GM08714 (cell line): ENCODE data around the gene PLEKHH1.

Experiments
- H3K4me3 ChIP-seq: fragments of 200-500 bp; sonication (Bioruptor generic); 2 replicates; pipeline ENCODE4 v1.5.1; 2014; ENCODE audit warnings: mild to moderate bottlenecking, low read length, inconsistent platforms
- ZNF274 ChIP-seq: IDR thresholded peaks from 2 replicates; pipeline ENCODE4 v1.6.1; 2012; ENCODE audit warnings: mild to moderate bottlenecking, low read depth, low read length

Gene PLEKHH1

GRCh38 chr14:67553547-67553946 lies 20.5 kb downstream of the PLEKHH1 start:
- no peak for TF ChIP-seq ZNF274
- no peak overlapping the region for H3K4me3 ChIP-seq

- no peak overlapping the region for H3K4me3 ChIP-seq
- TF ChIP-seq ZNF274, result no peak
Measured at GRCh38 chr14:67554341-67554740, 21.3 kb downstream of the PLEKHH1 start.

GRCh38 chr14:67555518-67556090 lies 22.5 kb downstream of the PLEKHH1 start:
- no peak overlapping the region for H3K4me3 ChIP-seq
- no peak for TF ChIP-seq ZNF274

- no peak overlapping the region for H3K4me3 ChIP-seq
- no peak for TF ChIP-seq ZNF274
Measured at GRCh38 chr14:67556671-67557070, 23.6 kb downstream of the PLEKHH1 start.

- H3K4me3 ChIP-seq, result no peak overlapping the region
- TF ChIP-seq ZNF274, result no peak
Measured at GRCh38 chr14:67557118-67557517, 24.0 kb downstream of the PLEKHH1 start.

GRCh38 chr14:67557656-67558055 lies 24.6 kb downstream of the PLEKHH1 start:
- no peak for TF ChIP-seq ZNF274

GRCh38 chr14:67559639-67560038 lies 26.5 kb downstream of the PLEKHH1 start:
- TF ChIP-seq ZNF274, result no peak
- no peak overlapping the region for H3K4me3 ChIP-seq

More at GRCh38 chr14:67557656-67558055, 24.6 kb downstream of the PLEKHH1 start:
- H3K4me3 ChIP-seq, result no peak overlapping the region

GRCh38 chr14:67562025-67562775 lies 29.1 kb downstream of the PLEKHH1 start:
- no peak for TF ChIP-seq ZNF274
- H3K4me3 ChIP-seq, result no peak overlapping the region

GRCh38 chr14:67562776-67563150 lies 29.7 kb downstream of the PLEKHH1 start:
- H3K4me3 ChIP-seq, result no peak overlapping the region
- TF ChIP-seq ZNF274, result no peak

- H3K4me3 ChIP-seq, result no peak overlapping the region
- no peak for TF ChIP-seq ZNF274
Measured at GRCh38 chr14:67564236-67564635, 31.1 kb downstream of the PLEKHH1 start.

GRCh38 chr14:67566908-67567307 lies 33.8 kb downstream of the PLEKHH1 start:
- no peak overlapping the region for H3K4me3 ChIP-seq
- TF ChIP-seq ZNF274, result no peak

GRCh38 chr14:67567654-67568053 lies 34.6 kb downstream of the PLEKHH1 start:
- no peak for TF ChIP-seq ZNF274
- H3K4me3 ChIP-seq, result no peak overlapping the region

- H3K4me3 ChIP-seq, result no peak overlapping the region
Measured at GRCh38 chr14:67569011-67569650, 36.0 kb downstream of the PLEKHH1 start.

GRCh38 chr14:67569651-67570290 lies 36.7 kb downstream of the PLEKHH1 start:
- TF ChIP-seq ZNF274, result no peak
- no peak overlapping the region for H3K4me3 ChIP-seq

More at GRCh38 chr14:67569011-67569650, 36.0 kb downstream of the PLEKHH1 start:
- TF ChIP-seq ZNF274, result no peak
